Activated effector memory CD4-positive, alpha-beta T cell treated with anti-CD3 and anti-CD28 coated beads, Interleukin-2, amount 50 U/mL, for 16 hours (primary cell): Measurements from ENCODE around the gene NOTCH1.

Experiments
- DNase-seq: peaks from one replicate; pipeline ENCODE4 v3.0.0-alpha.2; 2020

The NOTCH1 gene

DNA sequence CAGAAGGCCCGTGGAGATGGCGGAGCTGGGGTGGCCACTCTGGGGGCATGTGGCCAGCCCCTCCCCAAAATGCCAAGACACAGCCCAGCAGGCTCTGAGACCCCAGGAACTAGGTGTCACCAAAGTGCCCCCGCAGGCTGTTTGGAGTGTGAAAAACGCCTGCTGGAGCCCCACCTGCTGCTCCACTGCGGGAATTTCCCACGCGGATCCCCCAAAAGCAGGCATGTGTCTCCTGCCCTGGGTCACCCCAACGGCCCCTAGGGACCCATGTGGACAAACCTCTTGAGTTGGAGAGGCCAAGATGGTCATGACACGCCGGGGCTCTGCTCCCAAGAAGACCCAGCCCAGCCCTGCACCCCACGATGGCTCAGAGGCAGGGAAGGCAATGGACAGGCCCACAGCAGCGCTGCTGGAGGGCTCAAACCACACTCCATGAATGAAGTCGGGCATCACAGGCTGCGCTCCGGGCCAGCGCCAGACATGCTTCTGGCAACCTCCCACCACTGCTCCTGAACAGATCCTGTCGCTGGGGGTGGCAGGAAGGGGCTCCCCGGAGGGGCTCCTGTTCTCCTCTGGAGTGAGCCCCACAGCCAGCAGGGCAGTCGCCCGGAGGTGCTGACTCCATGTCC, 15.3 kb downstream of the NOTCH1 start:
- no peak for DNase-seq

DNA sequence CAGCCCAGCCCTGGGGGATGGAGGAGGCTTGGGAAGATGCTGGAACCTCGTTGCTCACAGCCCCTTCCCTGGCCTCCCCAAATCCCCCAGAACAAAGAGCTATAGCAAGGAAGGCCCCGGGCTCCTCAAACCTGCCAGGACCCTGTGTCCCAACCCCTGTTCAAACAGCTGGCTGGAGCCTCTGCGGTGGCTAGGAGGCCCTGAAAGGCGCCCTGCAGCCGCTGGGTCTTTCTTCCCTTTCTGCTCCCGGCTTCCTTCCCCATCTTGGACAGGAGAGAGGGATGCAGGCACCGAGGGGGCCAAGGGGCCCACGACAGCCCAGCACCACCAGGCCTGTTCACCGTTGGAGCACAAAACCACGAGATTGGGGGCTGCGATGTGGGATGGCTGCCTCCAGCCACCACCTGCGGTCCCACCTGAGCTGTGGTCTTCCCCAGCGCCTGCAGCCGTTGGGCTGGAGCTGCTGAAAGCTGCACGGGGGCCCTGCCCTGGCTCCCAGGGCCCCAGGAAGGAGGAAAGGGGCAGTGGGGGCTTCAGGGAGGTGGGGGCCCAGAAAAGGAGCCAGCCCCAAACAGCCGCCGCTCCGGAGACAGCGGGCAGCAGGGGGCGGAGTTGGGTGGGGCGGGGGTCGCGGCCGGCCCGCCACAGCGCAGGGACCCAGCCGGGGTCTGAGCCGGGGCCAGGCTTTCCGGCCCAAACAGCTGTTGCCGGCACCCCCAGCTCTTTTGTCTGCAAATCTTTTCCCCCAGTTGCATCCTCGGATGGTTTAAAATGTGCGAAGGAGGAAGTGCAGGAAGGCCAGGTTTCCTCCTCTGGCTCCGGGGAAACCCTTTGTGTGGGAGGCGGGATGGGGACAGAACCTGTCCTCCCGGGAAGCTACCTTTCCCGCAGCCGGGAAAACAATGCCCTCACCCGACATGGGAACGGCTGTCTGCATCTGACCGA, 16.1 kb downstream of the NOTCH1 start:
- DNase-seq = no peak

DNA sequence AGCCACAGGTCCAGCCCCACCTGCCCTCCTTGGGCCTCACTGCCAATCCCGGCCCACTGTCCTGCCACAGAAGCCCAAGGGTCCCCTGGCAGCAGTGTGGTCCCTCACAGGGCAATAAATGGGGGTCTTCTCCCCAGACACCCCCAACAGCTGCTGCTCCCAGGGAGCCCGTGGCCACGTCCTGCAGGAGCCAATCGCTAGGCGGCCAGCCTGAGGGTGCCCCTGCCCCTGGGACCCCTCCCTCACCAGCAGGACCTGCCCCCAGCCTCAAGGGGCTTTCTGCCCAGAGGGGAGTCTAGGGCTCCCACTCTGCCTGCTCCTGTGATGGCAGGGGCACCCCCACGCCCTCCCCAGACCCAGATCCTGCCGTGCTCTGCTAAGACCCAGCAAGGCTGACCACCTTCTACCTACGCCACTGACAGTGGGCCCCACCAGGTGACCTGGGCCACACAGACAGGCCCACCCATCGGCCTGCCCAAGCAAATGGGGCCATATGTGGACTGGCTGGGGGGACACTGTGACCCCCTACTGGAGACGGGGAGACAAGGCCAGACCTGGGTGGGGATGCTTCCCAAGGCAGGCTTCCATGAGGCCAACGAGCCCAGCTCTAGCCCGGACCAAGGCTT, 17.0 kb downstream of the NOTCH1 start:
- no peak for DNase-seq

- DNase-seq = no peak
Measured at GRCh38 chr9:136527721-136528710, 17.8 kb downstream of the NOTCH1 start.

- no peak for DNase-seq
Measured at GRCh38 chr9:136527131-136527530, 18.7 kb downstream of the NOTCH1 start.

DNA sequence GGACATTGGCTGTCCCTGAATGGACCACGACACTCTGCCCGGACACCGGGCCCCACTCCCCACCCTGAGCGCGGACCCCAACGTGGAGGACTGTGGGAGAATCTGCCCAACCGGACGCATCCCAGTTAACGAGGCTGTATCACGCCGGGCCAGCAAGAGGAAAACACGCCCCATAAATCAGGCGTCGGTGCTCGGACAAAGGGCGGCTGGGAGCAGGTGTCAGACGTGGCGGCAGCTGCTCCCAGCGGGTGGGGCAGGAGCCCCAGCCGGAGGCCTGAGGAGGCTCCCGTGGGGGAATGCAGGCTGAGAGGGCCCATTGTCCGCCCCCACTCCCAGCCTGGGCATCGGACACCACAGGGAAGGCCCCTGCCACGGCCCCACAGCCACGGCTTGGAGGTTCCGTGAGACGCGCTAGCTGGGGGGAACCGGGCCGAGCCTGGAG, 19.2 kb downstream of the NOTCH1 start:
- DNase-seq = no peak

DNA sequence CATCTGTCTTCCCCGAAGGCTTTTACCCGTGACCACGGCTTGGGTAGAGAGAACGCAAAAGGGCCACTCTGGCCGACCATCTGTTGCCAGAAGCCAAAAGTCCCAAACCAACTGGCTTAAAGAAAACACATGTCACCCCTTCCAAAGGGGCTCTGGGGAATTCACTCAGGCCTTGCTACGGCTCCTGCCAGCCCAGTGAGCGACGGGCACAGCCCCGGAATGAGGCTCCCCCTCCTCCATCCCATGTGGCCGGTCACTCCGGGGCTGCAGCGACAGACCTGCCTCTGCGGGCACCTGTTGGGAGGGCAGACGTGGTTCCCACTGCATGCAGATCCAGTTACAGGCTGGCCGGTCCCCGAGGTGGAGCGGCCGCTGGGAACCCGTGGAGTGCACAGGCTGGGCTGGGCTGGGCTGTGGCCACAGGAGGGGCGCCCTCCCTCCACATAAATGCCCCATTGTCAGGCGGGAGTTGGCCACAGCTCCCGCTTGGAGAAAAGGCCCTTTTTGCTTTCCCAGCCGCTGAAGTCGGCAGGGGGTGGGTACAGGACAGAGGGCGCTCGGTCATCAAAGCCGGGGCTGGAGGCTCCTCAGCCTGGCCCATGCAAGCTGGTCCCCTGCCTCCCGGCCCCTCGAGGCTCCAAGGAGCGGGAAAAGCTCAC, 19.9 kb downstream of the NOTCH1 start:
- no peak for DNase-seq

GRCh38 chr9:136525207-136525606, 20.6 kb downstream of the NOTCH1 start:
- DNase-seq = no peak

DNA sequence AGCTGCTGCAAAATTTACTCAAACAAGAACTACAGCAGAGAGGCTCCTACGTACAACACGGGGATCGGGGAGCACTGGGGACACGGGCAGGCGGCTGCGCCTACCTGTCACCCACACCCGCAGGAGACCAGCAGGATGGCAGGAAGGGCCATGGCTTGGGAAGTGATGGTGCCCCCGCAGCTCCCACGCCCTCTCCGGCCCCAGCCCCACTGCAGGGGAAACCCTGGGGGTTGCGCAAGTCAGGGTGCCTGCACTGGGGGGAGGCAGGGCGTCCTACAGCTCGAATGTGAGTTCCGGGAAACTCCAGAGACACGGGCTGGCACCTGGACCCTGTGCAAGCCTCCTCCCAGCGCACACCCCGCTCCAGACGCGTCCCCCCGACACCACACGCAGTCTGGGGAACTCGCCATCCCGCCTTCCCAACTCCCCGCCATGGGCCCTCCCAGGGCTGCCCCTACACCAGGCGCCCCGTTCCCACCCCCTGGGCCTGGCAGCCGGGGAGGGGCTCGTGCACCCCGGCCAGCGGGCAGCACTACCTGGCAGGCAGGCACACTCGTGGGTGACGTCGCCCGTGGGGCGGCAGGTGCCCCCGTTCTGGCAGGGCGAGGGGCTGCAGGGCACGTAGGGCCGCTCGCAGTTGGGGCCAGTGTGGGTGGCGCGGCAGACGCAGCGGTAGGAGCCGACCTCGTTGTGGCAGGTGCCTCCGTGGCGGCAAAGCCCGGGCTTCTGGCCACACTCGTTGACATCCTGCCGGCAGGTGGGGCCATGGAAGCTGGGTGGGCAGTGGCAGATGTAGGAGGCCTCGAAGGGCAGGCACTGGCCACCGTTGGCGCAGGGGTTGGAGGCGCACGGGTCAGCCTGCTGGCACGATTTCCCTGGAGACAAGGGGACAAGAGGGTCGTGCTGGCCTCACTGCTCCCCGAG, 23.3 kb downstream of the NOTCH1 start:
- no peak for DNase-seq

GRCh38 chr9:136521537-136521936, 24.3 kb downstream of the NOTCH1 start:
- DNase-seq = no peak

- no peak for DNase-seq
Measured at GRCh38 chr9:136520053-136520540, 25.8 kb downstream of the NOTCH1 start.

DNA sequence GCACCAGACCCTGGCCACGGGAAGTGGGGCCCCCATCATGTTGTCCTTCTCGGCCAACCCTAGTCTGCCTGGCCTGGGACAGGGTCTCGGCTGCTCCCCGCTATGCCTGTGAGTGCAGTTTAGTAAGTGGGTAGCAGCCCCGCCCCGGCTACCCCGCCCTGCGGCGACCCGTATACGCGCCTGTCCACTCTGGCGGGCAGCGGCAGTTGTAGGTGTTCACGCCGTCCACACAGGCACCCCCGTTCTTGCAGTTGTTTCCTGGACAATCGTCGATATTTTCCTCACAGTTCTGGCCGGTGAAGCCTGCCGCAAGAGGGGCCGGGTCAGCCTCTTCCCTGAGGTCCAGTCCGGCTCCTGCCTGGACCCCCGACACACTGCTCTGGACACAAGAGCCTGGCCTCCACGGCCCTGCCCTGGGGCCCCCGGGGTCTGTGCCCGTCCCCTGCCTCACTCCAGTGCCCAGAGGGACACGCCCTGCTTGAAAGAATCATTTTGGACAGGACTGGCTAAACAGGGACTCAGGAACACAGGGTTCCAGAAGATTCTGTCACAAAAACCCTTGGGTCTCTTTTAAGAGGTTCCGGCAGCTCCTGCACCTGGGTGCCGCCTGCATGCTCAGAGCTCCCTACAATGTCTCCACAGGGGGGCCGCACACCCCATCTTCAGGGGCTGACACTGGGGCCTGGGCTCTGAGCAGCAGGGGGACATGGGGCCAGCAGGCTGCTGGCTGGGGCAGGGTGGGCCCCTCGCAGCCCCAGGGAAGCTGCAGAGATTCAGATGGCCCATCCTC, 26.4 kb downstream of the NOTCH1 start:
- no peak for DNase-seq

DNA sequence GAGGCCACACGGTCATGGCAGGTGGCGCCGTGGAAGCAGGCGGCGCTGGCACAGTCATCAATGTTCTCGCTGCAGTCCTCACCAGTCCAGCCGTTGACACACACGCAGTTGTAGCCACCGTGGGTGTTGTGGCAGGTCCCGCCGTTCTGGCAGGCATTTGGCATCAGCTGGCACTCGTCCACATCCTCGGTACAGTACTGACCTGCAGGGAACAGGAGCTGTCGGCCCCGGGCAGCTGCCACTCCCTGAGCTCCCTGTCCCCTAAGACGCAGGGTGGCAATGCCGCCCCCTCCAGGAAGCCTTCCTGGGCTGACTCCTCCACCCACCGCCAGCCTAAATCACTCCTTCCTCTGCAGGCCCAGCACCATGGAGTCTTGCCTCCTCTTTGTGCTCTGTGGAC, 27.2 kb downstream of the NOTCH1 start:
- DNase-seq = no peak

DNA sequence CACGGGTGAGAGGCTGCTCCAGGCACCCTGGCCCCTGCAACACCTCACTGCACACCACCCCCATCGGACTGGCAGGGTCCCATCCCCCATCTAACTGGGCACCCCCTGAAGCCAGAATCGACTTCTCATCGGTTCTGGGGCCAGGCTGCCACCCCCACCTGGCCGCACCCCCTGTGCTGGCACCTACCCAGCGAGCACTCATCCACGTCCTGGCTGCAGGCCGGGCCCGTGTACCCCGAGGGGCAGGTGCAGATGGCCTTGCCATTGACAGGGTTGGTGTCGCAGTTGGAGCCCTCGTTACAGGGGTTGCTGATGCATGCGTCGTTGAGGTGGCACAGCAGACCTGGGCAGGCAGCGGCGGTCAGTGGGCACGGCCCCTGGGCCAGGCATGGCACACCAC, 27.9 kb downstream of the NOTCH1 start:
- no peak for DNase-seq

- DNase-seq = no peak
Measured at GRCh38 chr9:136517012-136517743, 28.7 kb downstream of the NOTCH1 start.

- DNase-seq = no peak
Measured at GRCh38 chr9:136516191-136516654, 29.6 kb downstream of the NOTCH1 start.

- no peak for DNase-seq
Measured at GRCh38 chr9:136515276-136515675, 30.6 kb downstream of the NOTCH1 start.

DNA sequence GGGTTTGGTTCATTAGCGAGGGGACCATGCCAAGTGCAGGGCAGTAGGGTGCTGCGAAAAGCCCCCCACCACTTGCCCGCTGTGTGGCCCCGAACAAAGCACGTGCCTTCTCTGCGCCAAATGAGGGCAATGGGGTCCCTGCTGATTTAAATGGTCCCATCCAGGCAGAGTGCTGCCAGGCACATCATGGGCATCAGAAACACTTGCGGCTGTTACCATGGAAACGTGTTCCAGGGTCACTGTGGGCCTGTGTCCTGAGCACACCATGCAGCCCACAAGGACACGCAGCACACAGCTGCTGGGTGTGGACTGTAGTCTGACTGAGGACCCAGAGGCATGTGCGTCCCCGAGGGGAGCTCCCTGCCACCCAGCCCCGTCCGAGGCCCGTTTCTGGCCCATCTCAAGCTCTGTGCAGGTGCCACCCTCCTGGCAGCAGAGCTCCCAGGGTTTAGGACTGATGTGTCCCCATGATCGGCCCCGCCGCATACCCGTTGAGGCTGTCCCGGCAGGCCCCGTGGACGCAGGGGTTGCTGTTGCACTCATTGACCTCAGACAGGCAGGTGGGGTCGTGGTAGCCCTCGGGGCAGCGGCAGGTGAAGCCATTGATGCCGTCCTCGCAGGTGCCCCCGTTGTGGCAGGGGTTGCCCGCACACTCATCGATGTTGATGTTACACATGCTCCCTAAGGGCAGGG, 31.7 kb downstream of the NOTCH1 start:
- DNase-seq = no peak
